SK-N-MC (cell line): ENCODE measurements around the gene LAMC2.

ENCODE experiments used
- EZH2 ChIP-seq: fragments of 200-600 bp; sonication (generic); IDR thresholded peaks from one replicate; pipeline ENCODE4 v1.6.1; 2017; ENCODE audit warnings: antibody characterized with exemption
- FOXP2 ChIP-seq: optimal IDR thresholded peaks from 2 replicates; pipeline ENCODE3; 2011; ENCODE audit warnings: mild to moderate bottlenecking, moderate library complexity; ENCODE audit not compliant: insufficient read depth; ENCODE audit errors: extremely low read length, control extremely low read depth
- POLR2AphosphoS5 ChIP-seq: IDR thresholded peaks from 2 replicates; pipeline ENCODE4 v1.6.1; 2012; ENCODE audit warnings: mild to moderate bottlenecking, low read depth, low read length, borderline replicate concordance

DNA sequence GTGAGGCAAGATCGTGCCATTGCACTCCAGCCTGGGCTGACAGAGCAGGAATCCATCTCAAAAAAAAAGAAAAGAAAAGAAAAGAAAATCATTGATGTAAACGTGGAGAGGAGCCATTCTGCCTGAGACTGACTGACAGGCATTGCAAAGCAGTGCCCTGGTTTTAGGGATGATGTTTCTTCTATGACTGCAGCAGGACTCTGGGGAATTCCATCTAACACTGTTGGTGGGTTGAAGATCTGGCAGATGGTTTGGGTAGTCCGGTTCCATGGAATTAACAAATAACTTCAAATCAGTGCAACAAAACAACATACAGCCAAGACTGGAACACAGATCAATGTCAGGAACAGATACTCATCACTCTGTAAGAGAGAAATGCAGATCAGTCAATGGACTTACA lies 17.8 kb upstream of the LAMC2 start:
- TF ChIP-seq POLR2AphosphoS5 = no peak
- TF ChIP-seq EZH2 = no peak
- no peak for TF ChIP-seq FOXP2
